Tibial nerve (tissue), 4 donors: ENCODE data around the gene DIMT1. TPM values are rescaled to one million over a fixed set of nuclear protein-coding genes. Genes with fewer than 3 reads are reported as not detected.

Experiments used
- DNase-seq, 2 donors: peaks; one replicate each; pipeline ENCODE4 v3.0.0-alpha.2; 2019; ENCODE audit warnings: low spot score in 2 of 2
- H3K27ac ChIP-seq, 4 donors: fragments of 200-600 bp; sonication (generic) in 3 of 4; one replicate each; pipeline ENCODE4 v1.5.1; 2017 to 2019; ENCODE audit warnings: mild to moderate bottlenecking in 1 of 4
- H3K27me3 ChIP-seq, 2 donors: fragments of 200-600 bp; sonication (generic) in 1 of 2; one replicate each; pipeline versions ENCODE4 v1.5.1 to v1.6.0; 2017 to 2019
- H3K36me3 ChIP-seq, 3 donors: fragments of 200-600 bp; sonication (generic); one replicate each; pipeline ENCODE4 v1.5.1; 2018 to 2019
- H3K4me1 ChIP-seq, 4 donors: fragments of 200-600 bp; sonication (generic) in 3 of 4; one replicate each; pipeline ENCODE4 v1.5.1; 2017 to 2019
- H3K4me3 ChIP-seq, 4 donors: fragments of 200-600 bp; sonication (generic) in 3 of 4; one replicate each; pipeline ENCODE4 v1.5.1; 2017 to 2019; ENCODE audit warnings: mild to moderate bottlenecking in 1 of 4, moderate library complexity in 1 of 4
- H3K9me3 ChIP-seq, 4 donors: fragments of 200-600 bp; sonication (generic) in 3 of 4; one replicate each; pipeline ENCODE4 v1.5.1; 2017 to 2019
- EP300 ChIP-seq, 2 donors: sonication (generic); formaldehyde crosslinking; IDR thresholded peaks; one replicate each; pipeline ENCODE4 v1.6.1; 2017; ENCODE audit warnings: antibody characterized with exemption in 2 of 2, mild to moderate bottlenecking in 1 of 2
- POLR2A ChIP-seq, 2 donors: fragments of 450-650 bp; IDR thresholded peaks; one replicate each; pipeline ENCODE4 v1.6.1; 2017; ENCODE audit warnings: antibody characterized with exemption in 2 of 2, mild to moderate bottlenecking in 2 of 2, moderate library complexity in 2 of 2
- WGBS, 2 donors: methylation state at CpG; one replicate each; pipeline ENCODE4 v1.1.5; 2018; 5-methylcytosine and 5-hydroxymethylcytosine counted together
- total RNA-seq, 4 donors: library from RNA; depleted of rRNA; stranded (reverse); fragments of >200 nt; gene quantifications; one replicate each; pipeline ENCODE4 v1.1.0, GENCODE V29; 2016
- TF ChIP-seq, protein P1 (sequence below), 5 experiments: fragments of 200-600 bp in 3 of 5; fragments of 450-650 bp in 2 of 5; sonication (generic) in 3 of 5; IDR thresholded peaks; one replicate each; pipeline ENCODE4 v1.5.1; 2016 to 2019; ENCODE audit warnings: antibody characterized with exemption in 5 of 5, mild to moderate bottlenecking in 3 of 5, moderate library complexity in 2 of 5

The DIMT1 gene
- total RNA-seq, 4 donors from 2014 or later, result 16.2 to 22.2 (median 17.5) TPM

DNA sequence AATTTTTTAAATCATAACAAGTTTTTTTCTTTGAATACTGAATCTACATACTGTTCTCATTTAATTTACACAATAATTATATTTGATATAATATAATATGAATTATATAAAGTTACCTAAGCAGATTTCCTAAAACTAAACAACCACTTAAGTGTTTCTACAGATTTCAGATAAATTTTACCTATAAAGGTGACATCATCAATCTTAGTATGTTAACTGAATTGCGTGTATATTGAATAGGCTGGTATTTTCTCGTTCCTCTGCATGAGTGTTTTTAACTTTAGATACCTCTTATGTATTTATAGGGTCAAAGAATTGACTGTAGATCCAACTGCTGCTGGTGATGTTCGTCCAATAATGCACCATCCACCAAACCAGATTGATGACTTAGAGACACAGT lies 30.3 kb downstream of the DIMT1 start:
- 96 to 98% methylated on average over 3 of the region's 3 CpGs for WGBS, 2 donors
- peaks cover 2 to 71% (median 12%) of the 10 kb centered on the region in 3 donors for H3K36me3 ChIP-seq

DNA sequence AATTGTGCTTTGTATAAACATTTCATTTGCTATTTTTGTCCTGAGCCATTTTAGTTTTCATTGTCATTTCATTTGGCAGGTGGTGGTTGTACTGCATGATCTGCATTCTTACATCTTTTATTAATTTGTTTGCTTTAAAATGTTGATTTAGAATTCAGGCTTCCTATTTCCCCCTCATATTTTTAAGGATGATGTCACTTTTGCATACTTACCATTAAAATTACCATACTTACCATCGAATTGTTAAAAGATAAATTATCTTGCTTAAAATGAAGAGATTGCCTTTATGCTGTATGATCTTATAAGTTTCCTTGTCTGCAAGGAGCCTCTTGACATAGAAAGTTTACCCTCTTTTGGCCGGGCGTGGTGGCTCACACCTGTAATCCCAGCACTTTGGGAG lies 31.1 kb downstream of the DIMT1 start:
- DNase-seq, result no peak
- TF ChIP-seq, protein P1, sequence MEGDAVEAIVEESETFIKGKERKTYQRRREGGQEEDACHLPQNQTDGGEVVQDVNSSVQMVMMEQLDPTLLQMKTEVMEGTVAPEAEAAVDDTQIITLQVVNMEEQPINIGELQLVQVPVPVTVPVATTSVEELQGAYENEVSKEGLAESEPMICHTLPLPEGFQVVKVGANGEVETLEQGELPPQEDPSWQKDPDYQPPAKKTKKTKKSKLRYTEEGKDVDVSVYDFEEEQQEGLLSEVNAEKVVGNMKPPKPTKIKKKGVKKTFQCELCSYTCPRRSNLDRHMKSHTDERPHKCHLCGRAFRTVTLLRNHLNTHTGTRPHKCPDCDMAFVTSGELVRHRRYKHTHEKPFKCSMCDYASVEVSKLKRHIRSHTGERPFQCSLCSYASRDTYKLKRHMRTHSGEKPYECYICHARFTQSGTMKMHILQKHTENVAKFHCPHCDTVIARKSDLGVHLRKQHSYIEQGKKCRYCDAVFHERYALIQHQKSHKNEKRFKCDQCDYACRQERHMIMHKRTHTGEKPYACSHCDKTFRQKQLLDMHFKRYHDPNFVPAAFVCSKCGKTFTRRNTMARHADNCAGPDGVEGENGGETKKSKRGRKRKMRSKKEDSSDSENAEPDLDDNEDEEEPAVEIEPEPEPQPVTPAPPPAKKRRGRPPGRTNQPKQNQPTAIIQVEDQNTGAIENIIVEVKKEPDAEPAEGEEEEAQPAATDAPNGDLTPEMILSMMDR (IDR thresholded peaks at IDR 0.05), result no peak
- TF ChIP-seq POLR2A (IDR thresholded peaks at IDR 0.05) (no peak), EP300 (IDR thresholded peaks at IDR 0.05) (no peak)
- H3K27ac ChIP-seq, result no peak overlapping the region
- no peak overlapping the region for H3K4me3 ChIP-seq
- 93 to 96% methylated on average over 3 of the region's 3 CpGs for WGBS, 2 donors
- peaks cover 2 to 65% (median 6%) of the 10 kb centered on the region in 3 donors for H3K36me3 ChIP-seq
- H3K27me3 ChIP-seq, result no peaks in the 10 kb centered on the region
- H3K9me3 ChIP-seq, result no peaks in the 10 kb centered on the region
- no peaks in the 10 kb centered on the region for H3K4me1 ChIP-seq

More for the DNA sequence above, 30.3 kb downstream of the DIMT1 start:
- Histone ChIP-seq H3K4me3 (no peak overlapping the region), H3K4me1 (no peaks in the 10 kb centered on the region), H3K27ac (no peak overlapping the region), H3K27me3 (no peaks in the 10 kb centered on the region), H3K9me3 (no peaks in the 10 kb centered on the region)
- TF ChIP-seq EP300 (IDR thresholded peaks at IDR 0.05) (no peak), POLR2A (IDR thresholded peaks at IDR 0.05) (no peak)
- TF ChIP-seq, protein P1 (IDR thresholded peaks at IDR 0.05), result no peak
- DNase-seq, result no peak

DNA sequence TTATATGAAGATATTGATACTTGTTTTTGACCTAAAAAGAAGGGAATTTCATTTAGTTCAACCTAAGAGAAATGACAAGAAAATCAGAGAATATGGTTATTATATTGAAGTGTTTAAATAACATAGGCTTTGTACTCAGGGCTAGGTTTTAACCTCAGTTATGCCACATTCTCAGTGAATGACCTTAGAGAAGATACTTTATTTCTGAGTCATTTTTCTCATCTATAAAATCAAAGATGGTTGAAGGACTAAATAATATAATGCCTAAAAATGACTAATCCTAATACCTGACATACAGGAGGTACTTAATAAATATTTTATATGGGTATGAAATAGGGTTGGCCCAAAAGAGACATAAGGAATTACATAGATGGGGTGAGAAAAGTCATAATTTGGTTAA lies 32.3 kb downstream of the DIMT1 start:
- Histone ChIP-seq H3K27me3 (no peaks in the 10 kb centered on the region), H3K4me3 (no peak overlapping the region), H3K4me1 (no peaks in the 10 kb centered on the region), H3K9me3 (no peaks in the 10 kb centered on the region), H3K27ac (no peak overlapping the region), H3K36me3 (peaks cover 2 to 61% (median 6%) of the 10 kb centered on the region in 3 donors)
- no peak for TF ChIP-seq POLR2A (IDR thresholded peaks at IDR 0.05)
- TF ChIP-seq, protein P1 (IDR thresholded peaks at IDR 0.05), result no peak
- TF ChIP-seq EP300 (IDR thresholded peaks at IDR 0.05), result no peak
- no peak for DNase-seq

DNA sequence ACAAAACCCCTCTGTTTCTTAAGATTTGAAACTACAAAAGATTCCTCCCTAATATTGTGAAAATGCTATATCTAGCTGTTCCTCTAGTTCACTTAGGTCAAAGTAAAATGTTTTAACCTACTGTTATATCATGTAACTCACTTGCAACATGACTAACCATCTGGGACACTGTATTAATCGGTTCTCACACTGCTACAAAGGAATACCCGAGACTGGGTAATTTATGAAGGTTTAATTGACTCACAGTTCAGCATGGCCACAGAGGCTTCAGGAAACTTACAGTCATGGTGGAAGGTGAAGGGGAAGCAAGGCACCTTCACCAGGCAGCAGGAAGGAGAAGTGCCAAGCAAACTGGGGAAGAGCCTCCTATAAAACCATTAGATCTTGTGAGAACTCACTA lies 34.7 kb downstream of the DIMT1 start:
- DNase-seq, result no peak
- Histone ChIP-seq H3K36me3 (peaks cover 2 to 61% (median 18%) of the 10 kb centered on the region in 3 donors), H3K9me3 (no peaks in the 10 kb centered on the region), H3K27me3 (no peaks in the 10 kb centered on the region), H3K4me3 (no peak overlapping the region), H3K4me1 (no peaks in the 10 kb centered on the region), H3K27ac (no peak overlapping the region)
- TF ChIP-seq, protein P1 (IDR thresholded peaks at IDR 0.05), result no peak
- TF ChIP-seq EP300 (IDR thresholded peaks at IDR 0.05), result no peak
- no peak for TF ChIP-seq POLR2A (IDR thresholded peaks at IDR 0.05)
- 91 to 95% methylated on average over 2 of the region's 2 CpGs for WGBS, 2 donors

DNA sequence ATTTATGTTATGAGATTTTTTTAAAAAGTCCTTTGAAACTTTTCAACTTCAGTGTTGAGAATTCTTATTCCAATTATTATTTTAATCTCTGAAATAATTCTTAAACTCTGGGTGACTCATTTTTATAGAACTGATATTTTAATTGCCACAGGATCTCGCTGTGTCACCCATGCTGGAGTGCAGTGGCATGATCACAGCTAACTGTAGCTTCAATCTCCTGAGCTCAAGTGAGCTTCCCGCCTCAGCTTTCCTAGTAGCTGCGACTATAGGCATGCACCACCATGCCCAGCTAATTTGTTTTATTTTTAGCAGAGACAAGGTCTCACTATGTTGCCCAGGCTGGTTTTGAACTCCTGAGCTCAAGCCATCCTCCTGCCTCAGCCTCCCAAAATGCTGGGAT lies 41.0 kb downstream of the DIMT1 start:
- DNase-seq, result no peak
- Histone ChIP-seq H3K27ac (no peak overlapping the region), H3K27me3 (no peaks in the 10 kb centered on the region), H3K4me3 (no peak overlapping the region), H3K9me3 (no peaks in the 10 kb centered on the region), H3K4me1 (no peaks in the 10 kb centered on the region), H3K36me3 (peaks cover 0 to 85% (median 32%) of the 10 kb centered on the region in 3 donors)
- TF ChIP-seq EP300 (IDR thresholded peaks at IDR 0.05) (no peak), POLR2A (IDR thresholded peaks at IDR 0.05) (no peak)
- 95 to 97% methylated on average over 3 of the region's 3 CpGs for WGBS, 2 donors
